Renal cortex interstitium (tissue), 11 donors: ENCODE results near the gene TOMM40L. TPM values are rescaled to one million over a fixed set of nuclear protein-coding genes. Genes with fewer than 3 reads are reported as not detected.
"Not testable (repeated sequence)": the region's sequence is repeated elsewhere in the genome, so short reads cannot be mapped to it uniquely, and the experiment has no call there.

Source experiments
- DNase-seq, 11 donors: peaks; one replicate each; pipeline ENCODE4 v3.0.0-alpha.2; 2013; ENCODE audit warnings: low read depth in 9 of 11, low spot score in 4 of 11; ENCODE audit errors: extremely low read depth in 1 of 11
- polyA plus RNA-seq, 3 donors: library from polyadenylated mRNA; unstranded; fragments of 120-200 nt; gene quantifications; one replicate each; pipeline ENCODE4 v1.2.1, GENCODE V29; 2013; ENCODE audit not compliant: insufficient read length in 3 of 3

The TOMM40L gene
- polyA plus RNA-seq, 3 donors: 13.5 to 15.4 (median 14.6) TPM

DNA sequence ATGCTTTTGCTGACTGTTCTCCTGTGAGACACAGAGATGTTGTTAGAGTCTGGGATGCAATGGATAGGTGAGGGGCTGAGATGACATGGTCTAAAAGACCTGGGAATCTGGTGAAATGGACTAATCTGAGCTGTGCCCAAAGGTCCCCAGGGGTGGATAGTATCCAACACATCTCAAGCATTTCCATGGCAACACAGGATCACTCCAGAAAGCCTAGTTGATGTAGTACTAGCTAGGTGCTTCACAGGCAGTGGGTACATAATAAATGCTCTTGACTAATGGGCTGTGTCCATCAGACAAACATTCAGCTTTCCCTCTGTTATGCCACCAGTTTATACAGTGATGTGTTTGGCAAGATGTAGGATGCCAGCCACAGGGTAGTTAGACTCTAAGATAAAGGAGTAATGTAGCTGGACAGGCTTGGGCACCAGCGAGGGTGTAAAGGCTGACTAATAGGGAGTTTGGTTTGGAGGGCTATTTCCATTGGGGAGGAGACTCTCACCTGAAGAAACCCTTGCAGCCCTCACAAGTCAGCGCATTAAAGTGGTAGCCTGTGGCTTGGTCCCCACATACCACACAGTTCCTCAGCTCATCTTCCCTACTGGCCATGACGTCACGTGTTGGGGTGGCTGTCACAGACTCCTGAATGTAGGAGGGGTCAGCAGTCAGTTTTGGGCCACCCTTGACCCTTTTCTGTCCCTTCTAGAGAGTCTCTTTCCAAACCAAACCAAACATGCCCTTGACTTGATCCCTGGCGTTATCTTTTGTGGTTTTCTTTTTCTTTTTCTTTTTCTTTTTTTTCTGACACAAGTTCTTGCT lies 10.3 kb downstream of the TOMM40L start:
- DNase-seq: no peak

DNA sequence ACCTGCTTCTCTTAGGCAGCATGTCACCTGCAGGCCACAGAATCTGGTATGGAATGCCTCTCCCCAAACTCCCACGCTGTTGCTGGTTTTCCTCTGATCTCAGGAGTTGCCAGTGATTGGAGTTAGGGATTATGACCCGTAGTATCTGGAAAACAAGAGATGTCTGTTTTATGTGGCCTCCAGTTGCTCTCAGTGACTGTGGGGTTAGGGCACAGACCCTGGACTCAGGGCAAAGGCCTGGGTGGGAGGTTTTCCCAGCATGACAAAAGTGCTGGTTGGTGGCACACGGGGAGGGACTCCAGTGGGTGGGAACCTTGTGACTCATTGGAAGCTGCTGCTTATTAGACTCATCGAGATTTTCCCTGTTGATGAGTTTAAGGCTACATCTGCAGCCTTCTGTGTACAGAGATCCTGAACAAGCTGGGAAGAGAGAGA lies 12.2 kb downstream of the TOMM40L start, which contains the start of gene NR1I3:
Gene NR1I3 (minus strand): TSS at position 165 of the 435 bp plus-strand sequence. CDS start 1,638 bp downstream, outside the sequence.
- no peak for DNase-seq

GRCh38 chr1:161241682-161242081 lies 15.8 kb downstream of the TOMM40L start:
- no peak for DNase-seq

DNA sequence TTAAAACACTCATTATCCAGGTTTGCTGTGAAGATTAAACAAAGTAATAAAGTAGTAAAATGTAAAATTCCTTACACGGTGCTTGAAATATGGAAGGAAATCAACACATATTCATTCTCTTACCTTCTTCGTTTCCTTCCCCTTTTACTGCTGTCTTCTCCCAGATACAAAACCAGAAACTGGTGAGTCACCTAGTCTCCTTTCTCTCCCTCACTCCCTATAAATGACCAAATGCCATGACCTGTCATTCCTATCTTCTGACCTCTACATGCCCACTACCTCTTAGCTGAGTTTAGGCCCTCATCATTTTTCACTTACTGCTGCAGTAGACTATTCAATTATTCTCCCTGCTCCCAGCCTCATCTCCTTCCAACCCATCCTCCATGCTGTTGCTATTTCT lies 16.5 kb downstream of the TOMM40L start:
- no peak for DNase-seq

- no peak for DNase-seq
These were observed 19.0 kb downstream of the TOMM40L start for GRCh38 chr1:161244888-161245287.

DNA sequence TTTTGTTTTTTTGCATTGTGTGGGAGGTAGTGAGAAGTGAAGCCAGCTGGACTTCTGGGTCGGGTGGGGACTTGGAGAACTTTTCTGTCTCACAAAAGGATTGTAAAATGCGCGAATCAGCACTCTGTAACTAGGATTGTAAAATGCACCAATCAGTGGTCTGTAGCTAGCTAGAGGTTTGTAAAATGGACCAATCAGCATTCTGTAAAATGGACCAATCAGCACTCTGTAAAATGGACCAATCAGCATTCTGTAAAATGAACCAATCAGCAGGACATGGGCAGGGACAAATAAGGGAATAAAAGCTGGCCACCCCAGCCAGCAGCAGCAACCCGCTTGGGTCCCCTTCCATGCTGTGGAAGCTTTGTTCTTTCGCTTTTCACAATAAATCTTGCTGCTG lies 24.2 kb downstream of the TOMM40L start:
- DNase-seq: not testable (repeated sequence)

DNA sequence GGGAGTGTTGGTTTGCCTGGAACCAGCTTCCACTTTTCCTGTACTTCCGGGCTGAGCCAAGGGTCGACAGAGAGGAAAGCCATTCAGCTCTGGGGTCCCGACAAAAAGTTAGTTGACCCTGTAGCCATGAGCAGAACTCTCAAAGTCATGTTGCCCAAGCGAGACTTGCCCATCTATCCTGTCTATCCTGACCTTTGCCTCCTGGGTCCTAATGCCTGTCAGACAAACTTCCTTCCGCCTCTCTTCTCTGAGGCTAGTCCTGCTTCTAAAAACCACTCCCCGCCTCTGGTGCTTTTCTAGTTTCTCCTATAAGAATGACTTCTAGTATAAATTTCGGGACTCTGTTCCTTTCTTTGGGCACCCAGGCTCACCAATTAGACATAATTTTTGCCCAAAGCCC lies 25.0 kb downstream of the TOMM40L start:
- DNase-seq: no peak

GRCh38 chr1:161251579-161251978 lies 25.7 kb downstream of the TOMM40L start:
- DNase-seq: no peak

DNA sequence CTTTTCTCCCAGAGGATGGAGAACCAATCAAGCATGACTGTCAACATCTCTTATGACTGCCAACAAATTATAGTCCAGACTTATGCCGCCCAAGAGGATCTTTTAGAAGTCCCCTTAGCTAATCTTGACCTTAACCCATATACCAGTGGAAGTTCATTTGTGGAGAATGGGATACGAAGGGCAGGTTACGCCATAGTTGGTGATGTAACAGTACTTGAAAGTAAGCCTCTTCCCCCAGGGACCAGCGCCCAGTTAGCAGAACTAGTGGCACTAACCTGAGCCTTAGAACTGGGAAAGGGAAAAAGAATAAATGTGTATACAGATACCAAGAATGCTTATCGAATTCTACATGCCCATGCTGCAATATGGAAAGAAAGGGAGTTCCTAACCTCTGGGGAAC lies 29.4 kb downstream of the TOMM40L start:
- DNase-seq: not testable (repeated sequence)

- not testable (repeated sequence) for DNase-seq
These were observed 30.2 kb downstream of the TOMM40L start for GRCh38 chr1:161255955-161256520.

DNA sequence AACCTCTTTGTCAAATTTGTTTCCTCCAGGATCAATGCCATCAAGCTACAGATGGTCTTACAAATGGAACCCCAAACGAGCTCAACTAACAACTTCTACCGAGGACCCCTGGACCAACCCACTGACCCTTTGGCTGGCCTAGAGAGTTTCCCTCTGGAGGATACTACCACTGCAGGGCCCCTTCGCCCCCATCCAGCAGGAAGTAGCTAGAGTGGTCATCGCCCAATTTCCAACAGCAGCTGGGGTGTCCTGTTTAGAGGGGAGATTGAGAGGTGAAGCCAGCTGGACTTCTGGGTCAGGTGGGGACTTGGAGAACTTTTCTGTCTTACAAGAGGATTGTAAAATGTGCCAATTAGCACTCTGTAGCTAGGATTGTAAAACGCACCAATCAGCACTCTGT lies 31.2 kb downstream of the TOMM40L start:
- DNase-seq: not testable (repeated sequence)

- DNase-seq: peak in 10 of 11 donors; percentile 31 to 63 (median 48)
These were observed 32.8 kb downstream of the TOMM40L start, which contains the start of gene PCP4L1 for GRCh38 chr1:161258439-161259344. TSS of gene PCP4L1 (plus strand) at chr1:161258745. CDS start at chr1:161258975, 230 bp downstream.

- DNase-seq: no peak
These were observed 33.5 kb downstream of the TOMM40L start for GRCh38 chr1:161259345-161259702.

DNA sequence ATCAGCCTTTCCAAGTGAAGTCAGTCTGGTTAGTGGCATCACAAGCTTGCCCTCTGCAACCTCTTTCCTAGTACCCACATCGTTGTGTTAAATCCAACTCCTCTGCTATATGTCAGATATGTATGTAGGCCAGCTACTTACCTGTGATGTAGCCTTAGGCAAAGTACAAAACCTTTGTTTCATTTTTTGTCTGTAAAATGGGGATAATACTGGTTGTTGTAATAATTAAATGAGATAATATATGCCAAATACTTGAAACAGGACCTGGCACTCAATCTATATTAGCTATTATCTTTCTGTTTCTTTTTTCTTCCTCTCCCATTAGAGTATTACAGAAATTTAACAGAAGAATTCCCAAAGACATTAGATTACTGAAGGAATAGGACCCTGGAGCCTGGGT lies 33.9 kb downstream of the TOMM40L start:
- no peak for DNase-seq

DNA sequence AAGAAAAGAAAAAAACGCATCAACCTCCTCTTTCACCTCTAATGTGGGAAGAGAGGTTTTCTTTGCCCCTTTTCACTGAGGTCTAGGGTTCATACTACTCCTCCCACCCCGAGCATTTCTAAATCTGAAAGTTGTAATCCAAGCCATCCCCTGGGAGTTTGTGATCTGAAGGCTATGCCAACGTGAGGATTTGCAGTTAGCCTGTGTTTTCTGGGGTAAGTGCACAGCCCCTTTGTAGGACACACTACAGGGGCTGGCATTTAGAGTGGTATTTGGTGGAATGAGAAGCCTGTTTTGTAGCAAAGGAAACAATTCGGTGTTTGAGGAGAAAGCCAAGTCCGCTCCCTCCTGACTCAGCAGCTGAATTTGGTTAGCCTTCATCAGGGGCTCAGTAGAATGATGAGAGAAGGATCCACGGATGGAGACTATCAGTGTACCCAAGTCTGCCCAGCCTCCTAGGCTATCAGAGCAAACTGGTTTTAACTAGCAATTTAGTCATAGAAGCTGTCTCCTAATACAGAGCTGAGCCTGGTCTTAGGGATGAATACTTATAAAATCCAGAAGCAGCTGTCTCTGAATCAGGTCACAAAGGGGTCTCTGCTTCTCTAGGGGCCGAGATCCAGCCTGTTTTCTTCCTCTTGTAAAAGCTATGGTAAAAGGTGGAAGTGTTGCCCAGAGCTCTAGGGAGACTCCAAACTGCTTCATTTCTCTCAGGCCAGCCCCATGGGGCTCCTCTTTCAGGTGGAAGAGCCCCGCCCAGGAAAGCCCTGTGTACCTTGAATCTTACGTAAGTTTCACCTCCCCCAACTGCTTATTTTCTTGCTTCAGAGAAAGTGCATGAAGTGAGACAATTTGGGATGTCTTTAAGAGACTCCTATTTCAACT lies 34.8 kb downstream of the TOMM40L start:
- no peak for DNase-seq

DNA sequence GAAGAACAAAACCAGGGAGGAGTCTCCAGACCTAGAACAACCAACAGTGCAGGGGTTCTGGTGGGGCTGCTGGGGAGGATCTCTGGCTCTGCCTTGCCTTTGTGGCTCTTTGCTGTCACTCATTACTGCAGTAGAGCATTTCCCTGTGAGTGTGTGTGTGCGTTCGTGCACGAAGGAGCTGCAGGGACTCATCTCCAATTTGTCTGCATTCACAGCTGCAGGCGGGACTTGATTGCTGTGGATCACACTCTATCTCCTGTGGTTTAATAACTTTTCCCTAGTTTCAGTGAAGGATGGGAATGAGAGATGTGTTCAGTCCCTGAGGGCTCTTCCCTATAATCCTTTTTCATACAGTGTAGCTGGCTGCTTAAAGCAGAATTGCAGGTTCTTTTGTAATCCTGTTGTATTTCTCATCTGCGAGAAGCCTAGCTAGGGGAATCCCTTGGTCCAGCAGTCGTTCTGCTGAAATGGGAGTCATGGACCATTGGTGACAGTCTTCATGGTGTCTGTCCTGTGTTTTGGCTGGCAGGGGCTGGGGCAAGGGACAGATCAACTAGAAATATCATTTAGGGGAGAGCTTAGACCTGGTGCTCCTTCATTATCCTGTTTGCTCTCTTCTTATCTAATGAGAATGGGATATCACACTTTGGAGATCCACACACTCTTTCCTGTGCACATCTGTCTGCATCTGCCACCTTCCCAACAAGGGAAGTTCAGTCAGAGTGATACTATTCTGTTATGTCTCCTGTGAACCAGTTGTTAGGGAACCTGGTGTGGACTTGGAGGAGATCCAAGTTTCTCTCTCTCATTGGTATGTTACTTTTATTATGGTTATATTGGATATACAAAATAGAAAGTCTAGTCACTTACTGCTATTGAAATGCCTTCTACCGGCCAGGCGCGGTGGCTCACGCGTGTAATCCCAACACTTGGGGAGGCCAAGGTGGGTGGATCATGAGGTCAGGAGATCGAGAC lies 35.7 kb downstream of the TOMM40L start:
- DNase-seq: no peak

- DNase-seq: no peak
These were observed 39.4 kb downstream of the TOMM40L start for GRCh38 chr1:161265305-161265704.
